PC-9 (cell line): Measurements from ENCODE around the gene CPD. TPM values are rescaled to one million over a fixed set of nuclear protein-coding genes. Genes with fewer than 3 reads are reported as not detected.
A peak's percentile ranks its signal among the peaks of the same experiment; 100 is the strongest.

Source experiments
- BruUV-seq: library from RNA; stranded (reverse); fragments of 400-500 nt; replicated peaks from 2 replicates; lab custom pipeline; 2021; lab: Mats Ljungman, UMichigan
- CTCF ChIA-PET: fragments of 300-600 bp; sonication (Branson Sonifier 250); formaldehyde crosslinking; loops from one replicate; lab custom pipeline; 2022; ENCODE audit warnings: antibody characterized with exemption; lab: Charles Lee
- POLR2A ChIA-PET: fragments of 300-600 bp; sonication (Branson Sonifier 250); formaldehyde crosslinking; loops from one replicate; lab custom pipeline; 2022; ENCODE audit warnings: antibody characterized with exemption; ENCODE audit not compliant: unreplicated experiment; lab: Charles Lee
- DNase-seq, 2 experiments: peaks; one replicate each; pipeline versions ENCODE4 v3.0.0 to v3.0.0-alpha.2; 2015 to 2022; ENCODE audit warnings: mixed read lengths in 1 of 2
- H2AFZ ChIP-seq: fragments of 200-600 bp; sonication (generic); 2 replicates; pipeline ENCODE4 v1.8.1; 2017; ENCODE audit warnings: antibody characterized with exemption
- H3F3A ChIP-seq: fragments of 200-600 bp; sonication (generic); 2 replicates; pipeline ENCODE4 v1.8.1; 2017; ENCODE audit warnings: antibody characterized with exemption, mild to moderate bottlenecking, low read depth; ENCODE audit not compliant: insufficient read depth
- H3K27ac ChIP-seq: fragments of 200-600 bp; sonication (generic); 2 replicates; pipeline ENCODE4 v1.6.1; 2016; ENCODE audit warnings: mixed run types
- H3K27me3 ChIP-seq: fragments of 200-600 bp; sonication (generic); 2 replicates; pipeline ENCODE4 v1.6.1; 2016; ENCODE audit warnings: low read depth, mixed run types; ENCODE audit not compliant: insufficient read depth
- H3K36me3 ChIP-seq: fragments of 200-600 bp; sonication (generic); 2 replicates; pipeline ENCODE4 v1.6.1; 2016; ENCODE audit warnings: low read depth, mixed run types
- H3K4me1 ChIP-seq: fragments of 200-600 bp; sonication (generic); replicated peaks from 2 replicates; pipeline ENCODE4 v1.6.1; 2016; ENCODE audit warnings: mixed run types; ENCODE audit not compliant: insufficient read depth
- H3K4me2 ChIP-seq: fragments of 200-600 bp; sonication (generic); 2 replicates; pipeline ENCODE4 v1.6.1; 2017; ENCODE audit warnings: mixed run types
- H3K4me3 ChIP-seq: fragments of 200-600 bp; sonication (generic); 2 replicates; pipeline ENCODE4 v1.6.1; 2016; ENCODE audit warnings: mixed run types
- H3K79me2 ChIP-seq: fragments of 200-600 bp; sonication (generic); 2 replicates; pipeline ENCODE4 v1.6.1; 2017; ENCODE audit warnings: low read depth, mixed run types
- H3K9me2 ChIP-seq: fragments of 200-600 bp; sonication (generic); 2 replicates; pipeline ENCODE4 v1.8.1; 2017; ENCODE audit warnings: mild to moderate bottlenecking; ENCODE audit not compliant: insufficient read depth
- H3K9me3 ChIP-seq: fragments of 200-600 bp; sonication (generic); 2 replicates; pipeline ENCODE4 v1.8.1; 2016; ENCODE audit warnings: low read depth; ENCODE audit not compliant: insufficient read depth
- H4K20me1 ChIP-seq: fragments of 200-600 bp; sonication (generic); 2 replicates; pipeline ENCODE4 v1.8.1; 2017; ENCODE audit not compliant: insufficient read depth
- EZH2 ChIP-seq: fragments of 200-600 bp; sonication (generic); IDR thresholded peaks from 2 replicates; pipeline ENCODE4 v1.8.0; 2017; ENCODE audit warnings: antibody characterized with exemption, low read depth
- intact Hi-C: fragments of 100-400 bp; cut with micrococcal nuclease; formaldehyde crosslinking; loops from one replicate; pipeline ENCODE4 v1.10.0; 2022; ENCODE audit not compliant: unreplicated experiment
- total RNA-seq: library from RNA; stranded (reverse); gene quantifications from 2 replicates; pipeline ENCODE4 v1.2.3, GENCODE V29; 2021
- TF ChIP-seq, protein P1 (sequence below): fragments of 200-600 bp; sonication (generic); conservative IDR thresholded peaks from 2 replicates; pipeline ENCODE4 v1.6.1; 2017; ENCODE audit warnings: mixed run types, antibody characterized with exemption, mild to moderate bottlenecking, moderate library complexity

Gene CPD
- total RNA-seq, 1 experiment from 2014 or later = 55.0 TPM

DNA sequence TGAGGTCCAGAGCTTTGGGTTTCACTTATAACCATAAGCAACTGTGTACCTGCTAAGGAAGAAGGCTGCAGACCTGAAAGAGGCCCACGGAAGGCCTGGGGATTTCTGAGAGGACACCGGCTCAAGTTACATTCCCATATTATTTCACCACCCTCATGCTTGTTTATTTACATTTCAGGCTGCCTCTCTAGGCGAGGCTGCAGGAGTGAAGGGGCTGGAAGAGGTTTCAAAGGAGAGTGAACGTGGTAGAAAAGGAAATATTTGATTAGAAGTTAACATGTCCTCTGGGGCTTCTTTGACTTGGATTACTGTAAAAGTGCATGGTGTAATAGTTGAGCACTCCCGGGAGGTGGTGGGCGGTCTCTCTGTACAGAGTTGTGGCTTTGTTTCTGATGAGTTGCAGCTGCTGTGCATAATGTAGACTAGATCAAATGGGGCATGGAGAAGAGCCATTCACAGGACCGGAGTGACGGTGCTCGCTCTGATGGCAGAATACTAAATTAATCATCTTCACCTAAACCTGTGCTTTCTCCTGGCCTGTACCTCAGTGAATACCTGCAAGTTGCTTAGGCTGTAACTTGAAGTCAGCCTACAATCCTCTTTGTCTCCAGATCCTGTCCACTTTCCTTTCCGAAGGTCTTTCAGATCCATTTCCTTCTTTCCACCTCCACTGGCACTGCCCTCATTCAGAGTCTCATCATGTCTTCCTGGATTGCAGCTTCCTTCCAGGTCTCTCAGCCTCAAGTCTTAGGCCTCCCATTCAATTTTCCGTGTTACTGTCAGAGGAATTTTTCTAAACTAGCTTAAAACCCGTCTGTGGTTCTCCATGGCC is 1.9 kb upstream of the CPD start:
- H3F3A ChIP-seq = peaks cover 43% of the 10 kb centered on the region
- 0 out of 2 replicates have a peak overlapping the region, but pooled peaks have one; percentile 11 for H2AFZ ChIP-seq
- peaks cover 69% of the 10 kb centered on the region for H3K4me1 ChIP-seq
- peaks cover 6% of the 10 kb centered on the region for H3K36me3 ChIP-seq
- H3K27me3 ChIP-seq = no peaks in the 10 kb centered on the region
- BruUV-seq = no TSS peak
- POLR2A ChIA-PET = interaction anchor here (0.6 to 0.8 kb wide), 2 partner anchors 28 kb away, joined by 3 to 5 read pairs; no protein-coding TSS in a partner anchor
- intact Hi-C loops = no loop called here
- H3K79me2 ChIP-seq = peaks cover 24% of the 10 kb centered on the region
- H3K9me2 ChIP-seq = no peaks in the 10 kb centered on the region
- no peaks in the 10 kb centered on the region for H3K9me3 ChIP-seq
- no peak overlapping the region; the same call in 1 of the 2 replicates for H3K4me3 ChIP-seq
- peak overlapping the region; percentile 76 for H3K27ac ChIP-seq
- DNase-seq = peak; percentile 51 to 87
- CTCF ChIA-PET = interaction anchor here (0.6 kb wide), 1 partner anchor 11 kb away, joined by 6 read pairs; no protein-coding TSS in a partner anchor
- peaks cover 13% of the 10 kb centered on the region; the same call in 1 of the 2 replicates for H4K20me1 ChIP-seq
- no peak for TF ChIP-seq EZH2
- TF ChIP-seq, protein P1, sequence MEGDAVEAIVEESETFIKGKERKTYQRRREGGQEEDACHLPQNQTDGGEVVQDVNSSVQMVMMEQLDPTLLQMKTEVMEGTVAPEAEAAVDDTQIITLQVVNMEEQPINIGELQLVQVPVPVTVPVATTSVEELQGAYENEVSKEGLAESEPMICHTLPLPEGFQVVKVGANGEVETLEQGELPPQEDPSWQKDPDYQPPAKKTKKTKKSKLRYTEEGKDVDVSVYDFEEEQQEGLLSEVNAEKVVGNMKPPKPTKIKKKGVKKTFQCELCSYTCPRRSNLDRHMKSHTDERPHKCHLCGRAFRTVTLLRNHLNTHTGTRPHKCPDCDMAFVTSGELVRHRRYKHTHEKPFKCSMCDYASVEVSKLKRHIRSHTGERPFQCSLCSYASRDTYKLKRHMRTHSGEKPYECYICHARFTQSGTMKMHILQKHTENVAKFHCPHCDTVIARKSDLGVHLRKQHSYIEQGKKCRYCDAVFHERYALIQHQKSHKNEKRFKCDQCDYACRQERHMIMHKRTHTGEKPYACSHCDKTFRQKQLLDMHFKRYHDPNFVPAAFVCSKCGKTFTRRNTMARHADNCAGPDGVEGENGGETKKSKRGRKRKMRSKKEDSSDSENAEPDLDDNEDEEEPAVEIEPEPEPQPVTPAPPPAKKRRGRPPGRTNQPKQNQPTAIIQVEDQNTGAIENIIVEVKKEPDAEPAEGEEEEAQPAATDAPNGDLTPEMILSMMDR = no peak
- H3K4me2 ChIP-seq = peak overlapping the region; percentile 97

DNA sequence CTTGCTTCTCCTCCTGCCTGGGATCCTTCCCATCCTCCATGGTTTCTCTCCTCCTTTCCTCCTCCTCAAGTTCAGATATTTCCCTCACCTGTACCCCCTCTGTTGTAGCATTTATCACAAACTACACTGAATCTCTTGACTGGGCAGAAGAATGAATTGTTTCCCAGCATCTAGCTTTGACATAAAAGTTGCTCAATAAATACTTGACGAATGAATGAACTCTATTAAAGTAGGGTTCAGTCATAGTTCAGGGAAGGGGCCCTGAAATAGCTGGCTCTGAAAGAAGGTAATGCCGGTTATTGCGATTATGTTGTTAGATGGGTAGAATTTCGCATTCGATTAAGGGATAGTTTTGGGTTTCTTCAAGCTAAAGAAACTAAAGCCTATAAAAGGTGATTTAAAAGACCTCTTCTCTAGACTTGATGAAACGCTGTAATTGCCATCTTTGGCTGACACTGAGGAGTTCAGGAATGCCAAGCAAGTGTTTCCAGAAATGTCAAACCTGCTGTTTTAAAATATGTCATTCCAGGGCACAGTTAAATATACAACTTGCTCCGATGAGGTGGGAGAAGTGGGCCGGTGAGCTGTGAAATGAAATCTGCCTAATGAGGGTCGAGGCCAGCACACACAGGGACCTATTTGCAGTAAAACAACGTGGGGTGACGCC is 1.0 kb upstream of the CPD start:
- peaks cover 20% of the 10 kb centered on the region; the same call in 1 of the 2 replicates for H4K20me1 ChIP-seq
- no peaks in the 10 kb centered on the region for H3K27me3 ChIP-seq
- H3K9me2 ChIP-seq = no peaks in the 10 kb centered on the region
- no peak for TF ChIP-seq EZH2
- TF ChIP-seq, protein P1 = no peak
- peaks cover 6% of the 10 kb centered on the region for H3K36me3 ChIP-seq
- peaks cover 69% of the 10 kb centered on the region for H3K4me1 ChIP-seq
- H3K79me2 ChIP-seq = peaks cover 33% of the 10 kb centered on the region
- CTCF ChIA-PET = no interaction called here
- POLR2A ChIA-PET = interaction anchor here (0.6 kb wide), 1 partner anchor 27 kb away, joined by 3 read pairs; no protein-coding TSS in a partner anchor
- intact Hi-C loops = loop anchor here (2.0 kb wide), 1 partner anchor 33 kb away; no protein-coding TSS in a partner anchor
- H3K4me2 ChIP-seq = peak overlapping the region; percentile 97
- peak overlapping the region; percentile 84; the same call in 1 of the 2 replicates for H3K4me3 ChIP-seq
- no peak overlapping the region for H2AFZ ChIP-seq
- H3K9me3 ChIP-seq = no peaks in the 10 kb centered on the region
- peak overlapping the region; percentile 76; the same call in 1 of the 2 replicates for H3K27ac ChIP-seq
- no peak for DNase-seq
- no TSS peak for BruUV-seq
- peaks cover 36% of the 10 kb centered on the region for H3F3A ChIP-seq

DNA sequence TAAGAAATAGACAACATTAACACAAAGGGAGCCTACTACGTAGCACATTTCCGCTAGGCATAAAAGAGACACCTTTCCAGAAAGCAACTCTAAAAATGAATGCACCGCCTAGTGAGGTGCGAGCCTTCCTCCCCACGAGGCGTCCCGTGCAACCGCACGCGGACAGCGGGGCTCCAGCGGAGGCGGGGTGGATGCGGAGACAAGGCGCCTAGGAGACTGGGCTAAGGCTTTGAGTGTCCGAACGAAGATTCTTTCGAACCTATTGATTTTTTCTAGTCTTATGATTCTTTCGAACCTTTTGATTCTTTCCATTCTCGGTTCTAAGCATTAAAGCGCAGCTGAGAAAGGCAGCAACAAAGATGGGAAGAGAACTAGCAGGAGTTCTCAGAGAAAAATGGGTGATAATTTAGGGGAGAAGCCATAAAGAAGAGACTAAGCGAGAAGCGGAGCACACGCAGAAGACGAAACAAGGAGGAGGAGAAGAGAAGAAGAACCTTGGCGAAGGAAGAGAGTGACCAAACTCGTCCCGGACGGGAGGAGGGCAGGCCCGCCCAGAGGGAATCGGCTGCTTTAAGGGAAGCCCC is 394 bp upstream of the CPD start:
- H3K36me3 ChIP-seq = peaks cover 6% of the 10 kb centered on the region
- no peak overlapping the region for H3K27ac ChIP-seq
- ChIA-PET POLR2A (no interaction called here), CTCF (no interaction called here)
- TF ChIP-seq EZH2 = no peak
- TF ChIP-seq, protein P1 = no peak
- peak overlapping the region; percentile 91 for H2AFZ ChIP-seq
- intact Hi-C loops = loop anchor here (2.0 kb wide), 1 partner anchor 34 kb away; no protein-coding TSS in a partner anchor
- H3K4me1 ChIP-seq = peaks cover 70% of the 10 kb centered on the region
- H4K20me1 ChIP-seq = peaks cover 24% of the 10 kb centered on the region
- peak overlapping the region; percentile 84 for H3K4me3 ChIP-seq
- H3K9me3 ChIP-seq = no peaks in the 10 kb centered on the region
- H3K79me2 ChIP-seq = peaks cover 39% of the 10 kb centered on the region
- no peak for DNase-seq
- H3K9me2 ChIP-seq = no peaks in the 10 kb centered on the region
- H3K27me3 ChIP-seq = no peaks in the 10 kb centered on the region
- peaks cover 31% of the 10 kb centered on the region for H3F3A ChIP-seq
- no TSS peak for BruUV-seq
- H3K4me2 ChIP-seq = peak overlapping the region; percentile 97
